ENCODE data around the gene NCAPG2.

Gene NCAPG2

DNA sequence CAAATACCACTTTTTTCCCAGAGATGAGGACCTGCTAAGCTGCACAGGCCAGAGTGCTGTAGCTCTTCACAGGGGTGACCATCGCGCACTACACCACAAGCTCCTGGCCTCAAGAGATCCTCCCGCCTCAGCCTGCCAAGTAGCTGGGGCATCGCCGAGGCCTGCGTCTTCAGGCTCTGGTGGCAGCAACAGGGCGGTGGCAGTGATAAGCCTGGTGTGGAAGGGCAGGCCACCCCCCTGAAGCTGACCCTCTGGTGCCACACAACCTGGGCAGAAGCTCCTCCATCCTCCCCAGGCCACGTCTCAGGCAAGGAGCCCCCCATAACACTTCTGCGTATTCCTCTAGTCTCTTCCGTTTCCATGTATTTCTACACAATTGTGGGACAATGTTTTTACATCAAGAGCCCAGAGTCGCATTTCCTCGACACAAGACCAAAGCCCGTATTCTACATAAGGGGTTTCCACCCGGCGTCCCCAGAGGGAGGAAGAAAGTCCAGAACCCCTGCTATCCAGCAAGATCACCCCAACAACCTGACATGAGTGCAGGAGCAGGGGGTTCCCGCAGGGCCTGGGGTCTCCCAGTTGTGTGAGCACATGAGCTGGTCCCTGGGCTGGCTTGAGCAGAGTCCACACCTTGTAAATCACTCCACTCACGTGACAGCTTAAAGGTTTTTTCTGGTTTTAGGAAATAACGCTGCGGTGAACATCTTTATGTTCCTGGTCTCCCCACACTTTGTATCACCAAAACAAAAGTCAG, 37.6 kb upstream of the NCAPG2 start:
- TF ChIP-seq GATA2 (IDR thresholded peaks at IDR 0.05; ENCODE audit: low read depth, low read length) (no peak), GATA3 (IDR thresholded peaks at IDR 0.05; ENCODE audit: low read depth, low read length) (no peak)

DNA sequence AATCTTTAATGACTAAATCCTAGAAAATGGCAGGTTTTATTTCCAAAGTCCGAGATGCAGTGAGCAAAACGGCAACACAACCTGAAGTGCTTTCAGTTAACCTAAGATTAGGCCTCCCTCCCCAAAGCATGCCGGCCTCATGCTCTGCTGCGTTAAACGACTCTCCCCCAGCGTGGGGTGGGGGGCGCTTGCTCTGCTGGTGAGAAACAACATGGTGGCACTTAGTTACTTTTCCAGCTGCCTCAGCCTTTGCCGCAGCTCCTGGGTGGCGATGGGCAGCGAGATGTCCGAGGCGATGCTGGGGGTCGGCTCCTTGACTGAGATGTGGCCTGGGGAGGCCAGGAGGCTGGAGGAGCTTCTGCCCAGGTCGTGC, 36.7 kb upstream of the NCAPG2 start:
- no peak for TF ChIP-seq GATA2 (IDR thresholded peaks at IDR 0.05; ENCODE audit: low read depth, low read length)
- no peak for TF ChIP-seq GATA3 (IDR thresholded peaks at IDR 0.05; ENCODE audit: low read depth, low read length)

DNA sequence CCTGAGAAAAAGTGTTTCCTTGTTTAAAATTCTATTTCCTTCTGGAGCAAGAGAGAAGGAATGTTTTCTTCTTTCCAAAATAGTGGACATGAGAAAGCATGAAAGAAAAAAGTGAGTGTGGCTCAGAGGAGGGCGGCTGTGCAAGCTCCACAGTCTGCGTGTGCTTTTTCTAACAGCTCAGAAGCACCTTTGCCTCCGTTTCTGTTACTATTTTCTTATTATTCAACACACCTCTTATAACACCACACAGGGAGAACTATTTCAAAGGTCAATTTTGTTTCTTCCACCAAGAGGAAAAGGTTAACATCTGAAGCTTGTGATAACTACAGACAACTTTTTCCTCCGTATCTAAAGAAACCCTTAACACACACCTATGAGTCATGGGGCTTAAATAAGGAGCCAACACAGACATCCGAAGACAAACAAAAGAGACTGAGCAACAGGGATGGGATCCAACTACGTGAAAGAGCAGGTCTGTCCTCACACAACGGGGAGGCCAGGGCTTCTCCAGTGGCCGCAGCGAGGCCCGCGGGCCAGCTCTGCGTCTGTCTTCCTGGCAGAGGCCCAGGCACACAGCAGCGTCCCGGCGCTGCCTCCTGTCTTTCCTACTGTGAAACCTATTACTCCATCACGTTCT, 36.2 kb upstream of the NCAPG2 start:
- no peak for TF ChIP-seq GATA2 (IDR thresholded peaks at IDR 0.05; ENCODE audit: low read depth, low read length)

DNA sequence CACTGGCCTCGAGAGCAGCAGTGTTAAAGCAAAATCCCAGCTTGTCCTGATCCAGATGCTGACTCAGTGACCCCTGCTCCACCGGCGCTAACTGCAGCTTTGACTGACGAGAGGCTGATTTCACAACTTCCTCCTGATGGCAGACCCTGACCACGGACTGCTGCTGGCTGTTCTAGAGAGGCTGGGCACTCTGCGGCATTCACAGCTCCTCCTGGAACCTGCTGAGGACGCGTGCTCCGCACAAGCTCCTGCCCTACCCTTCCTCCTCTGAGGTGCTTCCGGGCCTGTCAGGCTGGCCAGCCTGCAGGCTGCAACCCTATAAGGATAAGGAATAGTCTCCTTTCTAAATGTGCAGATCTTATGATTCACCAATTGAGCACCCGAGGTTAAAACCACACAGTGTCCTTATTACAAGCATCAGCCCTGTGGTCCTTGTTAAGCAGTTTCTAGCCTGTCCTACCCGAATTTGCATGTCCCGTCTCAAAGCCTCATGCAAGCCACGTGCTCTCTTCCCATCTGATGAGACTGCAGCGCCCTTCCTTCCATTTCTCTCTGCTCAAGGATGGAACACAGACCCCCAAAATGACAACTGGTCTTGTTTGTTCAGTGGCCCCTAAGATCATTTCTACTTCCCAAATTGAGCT, 35.5 kb upstream of the NCAPG2 start:
- no peak for TF ChIP-seq GATA3 (IDR thresholded peaks at IDR 0.05; ENCODE audit: low read depth, low read length)
- no peak for TF ChIP-seq GATA2 (IDR thresholded peaks at IDR 0.05; ENCODE audit: low read depth, low read length)

DNA sequence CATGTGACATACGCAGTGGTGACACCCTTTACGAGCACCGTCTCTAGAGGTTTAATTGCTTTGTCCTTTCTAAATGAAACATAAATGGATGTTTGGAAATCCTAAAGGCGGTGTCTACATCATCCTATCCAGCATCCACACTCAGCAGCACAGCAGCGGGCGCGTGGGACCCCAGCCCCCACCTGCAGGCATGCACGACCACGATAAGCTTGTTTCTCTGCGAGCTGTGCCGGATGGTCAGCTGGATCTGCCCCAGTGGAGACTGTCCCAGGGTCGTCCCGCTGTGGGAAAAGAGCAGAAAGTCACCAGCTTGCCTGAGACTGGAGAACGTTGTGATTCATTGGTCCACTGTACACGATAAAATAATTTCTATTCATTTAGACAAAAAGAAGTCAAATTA, 34.2 kb upstream of the NCAPG2 start:
- TF ChIP-seq GATA2 (IDR thresholded peaks at IDR 0.05; ENCODE audit: low read depth, low read length) (no peak), GATA3 (IDR thresholded peaks at IDR 0.05; ENCODE audit: low read depth, low read length) (no peak)

DNA sequence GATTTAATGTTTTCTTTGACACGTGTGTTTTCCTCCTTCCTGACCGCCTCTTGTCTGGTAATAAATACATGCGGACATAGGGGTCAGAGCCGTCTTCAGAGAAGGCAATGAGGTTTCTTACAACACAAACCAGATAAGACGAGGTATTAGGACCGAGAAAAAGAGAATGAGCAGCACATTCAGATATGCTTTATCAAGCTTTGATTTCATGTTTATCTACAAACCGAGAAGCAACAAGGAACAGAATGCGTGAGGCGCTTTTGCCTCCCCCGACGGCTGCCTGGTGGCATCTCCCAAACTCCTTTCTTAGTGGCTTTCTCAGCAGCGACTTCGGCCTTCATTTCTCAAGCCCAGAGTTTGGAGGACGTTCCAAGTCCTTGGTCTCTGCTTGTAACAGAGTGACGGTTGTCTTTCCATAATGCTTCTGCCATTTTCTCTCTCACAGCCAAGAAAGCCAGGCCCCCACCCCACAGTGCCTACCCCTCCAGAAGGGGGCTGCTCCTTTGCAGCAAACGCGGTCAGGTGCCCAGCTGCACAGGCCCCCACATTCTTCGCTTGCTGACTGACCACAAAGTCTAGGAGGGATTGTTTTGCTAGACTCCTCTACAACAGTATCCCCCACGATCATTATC, 32.6 kb upstream of the NCAPG2 start:
- TF ChIP-seq GATA3 (IDR thresholded peaks at IDR 0.05; ENCODE audit: low read depth, low read length) (no peak), GATA2 (IDR thresholded peaks at IDR 0.05; ENCODE audit: low read depth, low read length) (no peak)

DNA sequence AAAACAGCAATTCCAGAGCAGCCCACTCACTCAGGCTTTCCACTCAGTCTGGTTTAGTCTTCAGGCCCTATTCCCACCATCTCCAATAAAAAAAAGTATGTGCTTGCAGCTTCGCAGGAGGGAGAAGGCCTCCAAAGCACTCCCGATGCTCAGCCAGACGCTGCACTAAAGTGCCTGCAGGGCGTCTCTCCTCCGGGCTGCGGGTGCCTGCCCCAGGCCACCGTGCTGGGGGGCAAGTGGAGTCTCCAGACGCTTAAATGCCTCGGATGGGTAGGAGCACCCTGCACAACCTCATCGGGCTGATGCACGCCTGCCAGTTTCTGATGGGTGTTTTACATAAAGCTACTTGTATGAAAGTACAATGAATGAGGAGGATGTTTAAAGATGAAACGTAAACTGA, 31.3 kb upstream of the NCAPG2 start:
- TF ChIP-seq GATA2 (IDR thresholded peaks at IDR 0.05; ENCODE audit: low read depth, low read length) (no peak), GATA3 (IDR thresholded peaks at IDR 0.05; ENCODE audit: low read depth, low read length) (no peak)

DNA sequence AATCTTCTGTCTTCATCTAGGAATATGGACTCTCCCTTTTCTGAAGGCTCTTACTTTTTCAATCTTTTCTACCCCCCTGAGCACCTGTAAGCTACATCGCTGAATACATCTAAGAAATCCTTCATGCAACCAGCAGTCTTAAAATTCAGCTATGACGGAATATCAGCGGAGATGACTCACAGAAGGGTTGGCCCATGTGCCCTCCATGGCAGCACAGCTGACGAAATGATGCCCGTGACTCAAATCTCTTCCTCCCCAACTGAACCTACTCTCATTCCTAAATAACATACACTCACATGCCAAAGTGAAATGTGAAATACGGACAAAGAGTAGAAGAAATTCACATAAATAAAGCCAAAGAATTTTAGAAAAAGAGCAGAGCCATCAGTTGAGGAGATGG, 30.3 kb upstream of the NCAPG2 start:
- no peak for TF ChIP-seq GATA2 (IDR thresholded peaks at IDR 0.05; ENCODE audit: low read depth, low read length)
- TF ChIP-seq GATA3 (IDR thresholded peaks at IDR 0.05; ENCODE audit: low read depth, low read length), result no peak

DNA sequence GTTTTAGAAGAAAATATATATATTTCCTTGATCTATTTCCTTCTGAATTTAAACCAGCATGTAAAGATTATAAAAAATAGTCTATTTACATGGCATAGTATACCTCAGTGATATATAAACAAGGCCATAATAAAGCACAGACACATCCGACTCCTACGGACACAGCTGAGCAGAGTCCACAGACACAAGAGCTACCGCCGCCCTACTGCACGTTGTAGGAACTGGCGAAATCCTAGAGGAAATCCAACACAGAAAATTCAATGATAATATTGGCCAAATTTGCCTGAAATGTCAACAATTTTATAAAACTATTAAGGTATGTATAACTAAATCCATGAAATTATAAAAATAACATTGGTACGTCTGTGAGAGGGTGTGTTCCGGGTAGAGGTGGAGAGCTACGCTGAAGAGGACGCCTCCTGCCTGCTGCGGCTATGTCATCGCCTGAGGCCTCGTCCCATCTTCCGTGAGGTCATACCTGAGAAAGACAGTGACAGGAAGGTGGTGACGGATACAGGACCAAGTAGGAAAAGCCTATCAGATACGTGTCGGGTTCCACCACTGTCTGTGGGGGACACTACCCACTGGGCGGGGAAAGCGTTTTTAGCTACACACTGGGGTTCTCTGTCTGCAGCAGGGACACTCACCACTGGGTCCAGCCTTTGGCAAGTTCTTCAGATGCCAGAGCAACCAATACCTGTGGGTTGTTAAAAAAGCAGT, 29.3 kb upstream of the NCAPG2 start:
- TF ChIP-seq GATA2 (IDR thresholded peaks at IDR 0.05; ENCODE audit: low read depth, low read length) (no peak), GATA3 (IDR thresholded peaks at IDR 0.05; ENCODE audit: low read depth, low read length) (no peak)

DNA sequence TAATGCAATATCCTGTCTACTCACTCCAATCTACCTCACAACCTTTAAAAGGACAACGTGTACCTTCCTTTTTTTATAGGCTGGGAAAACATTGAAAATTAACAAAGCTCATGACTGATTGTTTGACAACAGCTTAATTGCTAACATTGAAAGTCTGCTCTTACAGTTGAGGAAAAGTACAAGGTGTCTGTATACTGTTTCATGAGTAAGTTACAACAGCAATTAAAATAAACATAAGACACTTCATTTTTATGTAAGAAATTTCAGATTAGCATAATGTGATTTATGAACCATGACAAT, 28.6 kb upstream of the NCAPG2 start:
- TF ChIP-seq GATA3 (IDR thresholded peaks at IDR 0.05; ENCODE audit: low read depth, low read length), result no peak
- TF ChIP-seq GATA2 (IDR thresholded peaks at IDR 0.05; ENCODE audit: low read depth, low read length), result no peak

DNA sequence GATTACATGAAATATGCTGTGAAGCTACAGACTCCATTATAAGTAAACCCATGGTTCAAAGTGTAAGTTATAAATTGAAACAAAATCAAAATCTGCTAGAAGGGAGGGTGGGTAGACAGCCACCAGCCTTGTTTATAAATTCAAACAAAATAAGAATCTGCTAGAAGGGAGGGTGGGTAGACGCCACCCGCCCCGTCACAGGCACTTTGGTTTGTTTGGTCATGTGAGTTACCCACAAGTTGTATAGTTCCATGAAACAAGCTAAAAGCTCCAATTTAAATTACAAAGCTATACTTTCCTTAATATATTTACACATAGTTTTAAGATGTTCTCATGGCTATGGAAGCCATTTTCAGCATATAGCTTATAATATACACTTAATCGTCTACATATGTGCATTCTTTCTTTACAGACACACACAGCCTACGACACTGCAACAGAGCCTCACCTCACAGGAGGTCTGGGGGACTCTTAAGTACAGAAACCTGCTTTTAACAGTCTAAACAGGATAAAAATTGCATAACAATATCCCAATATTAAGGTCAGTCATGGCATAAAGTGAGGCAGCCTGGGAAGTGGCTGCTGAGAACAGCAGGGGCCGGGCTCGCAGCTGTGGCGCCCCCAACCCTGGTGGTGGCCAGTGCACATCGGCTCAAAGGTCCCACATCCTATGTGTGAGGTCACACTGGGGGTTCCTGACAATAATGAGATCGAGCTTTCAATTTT, 28.1 kb upstream of the NCAPG2 start:
- TF ChIP-seq GATA2 (IDR thresholded peaks at IDR 0.05; ENCODE audit: low read depth, low read length) (no peak), GATA3 (IDR thresholded peaks at IDR 0.05; ENCODE audit: low read depth, low read length) (no peak)

DNA sequence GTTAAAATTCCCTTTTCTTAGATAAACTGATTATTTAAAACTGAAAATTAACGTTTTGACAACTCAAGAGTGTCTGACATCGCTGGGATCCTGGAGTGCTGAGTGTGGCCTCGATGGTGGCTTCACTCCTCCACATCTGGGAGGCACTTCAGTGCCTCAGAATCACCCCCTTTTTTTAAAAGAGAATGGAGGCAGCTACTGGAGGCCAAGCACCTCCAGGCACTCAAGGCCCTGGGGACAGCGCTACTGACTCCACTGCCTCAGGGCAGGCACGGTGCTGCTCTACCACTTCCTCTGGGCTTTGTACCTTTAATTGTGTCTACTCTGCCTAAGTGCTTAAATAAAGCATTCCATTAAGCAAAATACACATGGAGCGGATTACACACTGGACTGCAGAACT, 27.2 kb upstream of the NCAPG2 start:
- no peak for TF ChIP-seq GATA3 (IDR thresholded peaks at IDR 0.05; ENCODE audit: low read depth, low read length)
- TF ChIP-seq GATA2 (IDR thresholded peaks at IDR 0.05; ENCODE audit: low read depth, low read length), result no peak
